GM12874 (cell line): Measurements from ENCODE around the gene RARG.

Experiments
- TF ChIP-seq, protein P1 (sequence below): IDR thresholded peaks from 2 replicates; pipeline ENCODE4 v1.5.1; 2011; ENCODE audit warnings: low read depth, mild to moderate bottlenecking, control low read depth, low read length, moderate library complexity; ENCODE audit not compliant: insufficient read depth

Gene RARG

DNA sequence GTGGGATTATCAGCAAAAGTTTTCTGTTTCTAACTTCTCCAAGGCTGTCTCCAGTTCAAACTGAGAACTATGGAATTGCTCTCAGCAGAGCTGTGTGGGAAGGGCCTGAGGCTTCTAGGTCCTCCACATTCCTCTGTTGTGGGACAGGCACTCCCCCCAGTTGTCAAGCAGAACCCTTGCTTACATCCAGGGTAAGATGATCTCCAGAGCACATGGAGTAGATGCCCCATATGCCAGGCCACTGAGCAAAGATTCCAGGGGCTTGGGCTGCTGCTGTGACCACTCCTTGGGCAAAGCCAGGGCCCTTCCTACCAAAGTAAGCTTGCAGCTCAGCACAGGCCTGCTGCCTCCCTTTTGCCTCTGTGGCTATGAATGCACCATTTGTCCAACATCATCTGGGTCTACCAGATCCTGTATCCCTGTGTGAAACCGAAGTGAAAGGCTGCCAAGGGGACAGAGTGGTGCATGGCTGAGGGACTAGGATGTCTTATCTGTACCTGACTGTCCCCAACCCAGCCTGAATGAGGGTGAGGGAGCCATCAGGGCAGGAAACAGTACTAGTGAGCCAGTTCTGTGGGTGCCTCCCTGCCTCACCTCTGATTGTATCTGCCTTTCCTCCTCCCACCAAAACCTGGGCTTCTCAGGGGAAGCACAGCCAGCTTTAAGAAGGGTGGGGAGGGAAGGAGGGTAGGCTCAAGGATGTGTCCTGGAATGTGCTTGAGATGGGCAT lies 23.0 kb upstream of the RARG start:
- TF ChIP-seq, protein P1, sequence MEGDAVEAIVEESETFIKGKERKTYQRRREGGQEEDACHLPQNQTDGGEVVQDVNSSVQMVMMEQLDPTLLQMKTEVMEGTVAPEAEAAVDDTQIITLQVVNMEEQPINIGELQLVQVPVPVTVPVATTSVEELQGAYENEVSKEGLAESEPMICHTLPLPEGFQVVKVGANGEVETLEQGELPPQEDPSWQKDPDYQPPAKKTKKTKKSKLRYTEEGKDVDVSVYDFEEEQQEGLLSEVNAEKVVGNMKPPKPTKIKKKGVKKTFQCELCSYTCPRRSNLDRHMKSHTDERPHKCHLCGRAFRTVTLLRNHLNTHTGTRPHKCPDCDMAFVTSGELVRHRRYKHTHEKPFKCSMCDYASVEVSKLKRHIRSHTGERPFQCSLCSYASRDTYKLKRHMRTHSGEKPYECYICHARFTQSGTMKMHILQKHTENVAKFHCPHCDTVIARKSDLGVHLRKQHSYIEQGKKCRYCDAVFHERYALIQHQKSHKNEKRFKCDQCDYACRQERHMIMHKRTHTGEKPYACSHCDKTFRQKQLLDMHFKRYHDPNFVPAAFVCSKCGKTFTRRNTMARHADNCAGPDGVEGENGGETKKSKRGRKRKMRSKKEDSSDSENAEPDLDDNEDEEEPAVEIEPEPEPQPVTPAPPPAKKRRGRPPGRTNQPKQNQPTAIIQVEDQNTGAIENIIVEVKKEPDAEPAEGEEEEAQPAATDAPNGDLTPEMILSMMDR: no peak

DNA sequence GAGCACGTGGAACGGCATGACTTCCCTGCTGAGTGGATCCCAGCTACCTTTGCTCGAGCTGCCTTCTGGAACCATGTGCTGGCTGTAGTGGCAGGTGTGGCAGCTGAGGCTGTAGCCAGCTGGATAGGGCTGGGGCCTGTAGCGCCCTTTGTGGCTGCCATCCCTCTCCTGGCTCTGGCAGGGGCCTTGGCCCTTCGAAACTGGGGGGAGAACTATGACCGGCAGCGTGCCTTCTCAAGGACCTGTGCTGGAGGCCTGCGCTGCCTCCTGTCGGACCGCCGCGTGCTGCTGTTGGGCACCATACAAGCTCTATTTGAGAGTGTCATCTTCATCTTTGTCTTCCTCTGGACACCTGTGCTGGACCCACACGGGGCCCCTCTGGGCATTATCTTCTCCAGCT lies 21.3 kb upstream of the RARG start:
- TF ChIP-seq, protein P1: no peak

DNA sequence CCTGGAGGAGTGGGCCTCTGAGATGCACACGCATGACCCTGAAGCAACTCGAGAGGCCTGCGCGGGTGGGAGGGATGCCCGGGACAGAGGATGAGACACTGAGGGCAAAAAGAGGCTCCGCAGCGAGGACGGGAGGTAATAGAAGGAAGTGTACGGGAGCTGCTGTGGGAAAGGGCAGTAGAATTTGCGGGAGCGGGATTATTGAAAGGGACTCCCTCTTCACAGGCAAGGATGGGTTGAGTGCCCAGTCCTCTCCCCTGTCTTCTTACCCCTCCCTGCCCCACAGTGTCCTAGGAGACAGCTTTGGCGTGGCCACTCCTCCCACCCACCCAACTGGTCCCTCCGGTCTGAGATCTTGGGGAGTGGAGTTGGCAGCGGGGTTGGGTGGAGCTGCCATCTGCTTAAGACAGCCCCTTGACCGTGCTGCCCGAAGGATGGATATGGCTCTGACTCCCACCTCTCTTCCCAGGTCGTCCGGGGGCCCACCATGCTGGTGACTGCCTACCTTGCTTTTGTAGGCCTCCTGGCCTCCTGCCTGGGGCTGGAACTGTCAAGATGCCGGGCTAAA lies 20.4 kb upstream of the RARG start:
- TF ChIP-seq, protein P1: no peak

DNA sequence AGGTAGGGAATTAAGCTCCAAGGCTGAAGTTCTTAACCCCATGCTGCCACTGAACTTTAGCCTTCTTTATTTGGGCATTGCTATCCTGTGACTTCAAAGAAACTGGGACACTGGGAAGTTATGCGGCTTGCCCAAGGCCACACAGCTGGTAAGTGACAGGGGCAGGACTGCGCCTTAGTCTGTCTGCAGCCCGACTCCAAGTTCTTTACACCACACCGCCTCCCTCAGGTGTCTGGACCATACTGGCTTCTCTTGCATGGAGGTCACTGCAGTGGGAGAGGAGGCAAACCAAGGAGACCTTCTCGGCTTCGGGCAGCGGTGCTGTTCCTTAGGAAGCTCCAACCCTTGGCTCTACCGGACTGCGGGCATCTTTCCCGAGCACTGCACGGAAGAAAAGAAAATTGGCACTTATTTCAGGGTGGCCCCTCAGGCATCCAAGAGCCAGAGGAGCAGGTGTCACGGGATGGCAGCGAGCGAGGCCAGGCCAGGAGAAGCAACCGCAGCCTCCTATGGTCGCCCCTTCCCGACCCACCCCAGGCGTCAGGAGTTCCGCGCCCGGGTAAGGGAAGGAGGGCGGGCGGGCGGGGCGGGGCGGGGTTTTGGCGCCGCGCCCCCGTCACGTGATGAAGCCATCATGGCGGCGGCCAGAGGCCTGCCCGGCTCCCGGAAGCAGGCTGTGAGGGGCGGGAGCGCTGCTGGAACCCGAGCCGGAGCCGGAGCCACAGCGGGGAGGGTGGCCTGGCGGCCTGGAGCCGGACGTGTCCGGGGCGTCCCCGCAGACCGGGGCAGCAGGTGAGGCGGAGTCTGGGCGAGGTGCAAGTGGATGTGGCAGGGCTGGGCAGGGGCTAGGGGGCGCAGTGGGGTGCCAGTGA lies 19.7 kb upstream of the RARG start:
- TF ChIP-seq, protein P1: peak; percentile 62

DNA sequence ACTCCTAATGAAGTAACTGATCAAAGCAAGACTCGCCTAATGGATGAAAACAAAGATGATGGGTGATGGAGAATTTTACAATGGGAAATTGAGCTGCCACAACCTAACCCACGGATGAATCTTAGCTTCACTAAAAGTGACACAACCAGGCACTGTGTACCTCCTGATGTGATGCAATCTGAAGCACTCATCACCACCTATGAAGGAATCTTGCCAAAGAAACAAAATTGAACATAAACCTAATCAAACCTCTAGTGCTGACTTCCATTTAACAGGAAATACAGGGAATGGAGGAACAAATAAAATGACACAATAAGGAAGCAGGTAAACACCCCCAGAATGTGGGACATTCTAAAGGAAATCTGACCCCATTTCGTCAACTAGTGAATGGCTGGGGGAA lies 13.3 kb upstream of the RARG start:
- TF ChIP-seq, protein P1: no peak

DNA sequence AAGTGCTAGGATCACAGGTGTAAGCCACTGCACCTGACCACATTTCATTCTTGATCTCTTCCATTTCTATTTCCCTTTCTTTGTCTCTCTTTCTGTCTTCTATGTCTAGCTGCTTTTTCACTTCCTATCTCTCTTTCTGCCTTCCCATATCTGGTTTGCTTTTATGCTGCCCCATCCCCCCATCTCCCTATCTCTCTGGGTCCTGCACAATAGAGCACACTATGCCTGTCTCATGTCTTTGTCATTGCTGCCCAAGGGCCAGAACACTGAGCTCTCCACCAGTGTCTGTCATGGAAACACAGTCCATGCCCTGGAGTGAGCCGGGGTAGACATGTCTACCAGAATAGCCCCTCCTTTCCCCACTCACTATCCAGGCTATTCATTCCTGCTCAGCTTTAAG lies 12.3 kb upstream of the RARG start:
- TF ChIP-seq, protein P1: no peak

DNA sequence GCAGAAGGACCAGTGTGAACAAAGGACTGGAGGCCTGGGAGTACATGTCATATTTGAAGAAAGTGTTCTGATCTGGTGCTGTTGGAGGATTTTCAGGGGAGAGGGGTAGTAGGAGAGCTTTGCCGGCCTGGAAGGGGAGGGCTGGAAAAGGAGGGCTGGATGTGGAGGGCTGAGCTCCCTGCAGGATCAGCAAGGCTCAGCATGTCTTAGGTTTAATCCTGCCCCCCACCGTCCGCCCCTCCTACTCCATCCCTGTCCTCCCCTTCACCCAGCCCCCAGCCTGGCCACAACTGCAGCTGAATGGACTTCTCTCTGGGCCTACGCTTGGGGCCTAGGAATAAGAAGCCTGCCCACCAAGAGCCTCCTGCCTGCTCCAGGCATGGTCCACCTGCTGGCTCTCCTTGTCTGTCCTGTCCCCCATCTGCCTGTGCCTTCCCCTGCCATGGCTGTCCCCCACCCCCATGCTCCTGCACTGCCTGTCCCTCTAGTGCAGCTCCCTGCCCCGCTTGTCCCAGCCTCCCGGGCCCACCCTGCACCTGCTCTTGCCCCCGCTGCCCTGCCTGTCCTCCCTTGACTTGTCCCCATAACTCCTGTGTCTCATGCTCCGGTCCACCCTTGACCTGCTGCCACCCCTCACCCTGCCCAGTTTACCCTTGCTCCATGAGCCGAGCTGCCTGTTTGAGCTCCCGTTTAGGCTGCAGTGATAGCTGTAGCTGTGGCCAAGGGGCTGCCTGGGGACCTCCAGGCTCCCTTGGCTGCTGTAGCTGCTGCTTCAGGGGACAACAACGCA lies 9.8 kb upstream of the RARG start:
- TF ChIP-seq, protein P1: no peak
